ENCODE measurements around the gene DUSP10.
A peak's percentile ranks its signal among the peaks of the same experiment; 100 is the strongest.

Gene DUSP10

GRCh38 chr1:221729771-221730330 lies 12.0 kb downstream of the DUSP10 start:
- TF ChIP-seq CTCF (IDR thresholded peaks at IDR 0.05; ENCODE audit: extremely low read depth, insufficient read depth, missing control alignments): no peak
- in situ Hi-C loops (cut with MboI; ENCODE audit: low pct_unique_long_range_greater_than_20kb, low sequenced_read_pairs, unreplicated experiment): loop anchor here (25.0 kb wide), 2 partner anchors 432 to 732 kb away; no protein-coding TSS in a partner anchor
- no peak for DNase-seq (ENCODE audit: low spot score)

- in situ Hi-C loops (cut with MboI; ENCODE audit: low pct_unique_long_range_greater_than_20kb, low sequenced_read_pairs, unreplicated experiment): loop anchor here (25.0 kb wide), 2 partner anchors 434 to 734 kb away; no protein-coding TSS in a partner anchor
- DNase-seq (ENCODE audit: low spot score): no peak
- no peak for TF ChIP-seq CTCF (IDR thresholded peaks at IDR 0.05; ENCODE audit: extremely low read depth, insufficient read depth, missing control alignments)
Observed at GRCh38 chr1:221728037-221728505, 13.8 kb downstream of the DUSP10 start.

GRCh38 chr1:221727146-221728036 lies 14.5 kb downstream of the DUSP10 start:
- in situ Hi-C loops (cut with MboI; ENCODE audit: low pct_unique_long_range_greater_than_20kb, low sequenced_read_pairs, unreplicated experiment): loop anchor here (25.0 kb wide), 2 partner anchors 435 to 735 kb away; no protein-coding TSS in a partner anchor
- DNase-seq (ENCODE audit: low spot score): no peak

GRCh38 chr1:221725735-221726672 lies 15.9 kb downstream of the DUSP10 start:
- DNase-seq (ENCODE audit: low spot score): peak; percentile 34
- in situ Hi-C loops (cut with MboI; ENCODE audit: low pct_unique_long_range_greater_than_20kb, low sequenced_read_pairs, unreplicated experiment): loop anchor here (25.0 kb wide), 2 partner anchors 436 to 736 kb away; no protein-coding TSS in a partner anchor
- TF ChIP-seq CTCF (IDR thresholded peaks at IDR 0.05; ENCODE audit: extremely low read depth, insufficient read depth, missing control alignments): no peak

More at GRCh38 chr1:221727146-221728036, 14.5 kb downstream of the DUSP10 start:
- no peak for TF ChIP-seq CTCF (IDR thresholded peaks at IDR 0.05; ENCODE audit: extremely low read depth, insufficient read depth, missing control alignments)

- in situ Hi-C loops (cut with MboI; ENCODE audit: low pct_unique_long_range_greater_than_20kb, low sequenced_read_pairs, unreplicated experiment): loop anchor here (25.0 kb wide), 2 partner anchors 437 to 737 kb away; no protein-coding TSS in a partner anchor
- TF ChIP-seq CTCF (IDR thresholded peaks at IDR 0.05; ENCODE audit: extremely low read depth, insufficient read depth, missing control alignments): no peak
- DNase-seq (ENCODE audit: low spot score): no peak
Observed at GRCh38 chr1:221724931-221725605, 16.8 kb downstream of the DUSP10 start.
